HepG2 (cell line): Measurements from ENCODE around the gene MFSD11. TPM values are rescaled to one million over a fixed set of nuclear protein-coding genes. Genes with fewer than 3 reads are reported as not detected.

Experiments
- CHD2 ChIP-seq: IDR thresholded peaks from 2 replicates; pipeline ENCODE4 v1.6.1; 2011; ENCODE audit warnings: low read depth, low read length, improper control_type of control experiment
- HNRNPH1 ChIP-seq: fragments of 200-400 bp; formaldehyde crosslinking; optimal IDR thresholded peaks from 2 replicates; pipeline ENCODE3; 2017; ENCODE audit warnings: mild to moderate bottlenecking, low read depth, low read length
- KDM4B ChIP-seq: sonication (generic); formaldehyde crosslinking; IDR thresholded peaks from 2 replicates; pipeline ENCODE4 v1.4.0; 2020; ENCODE audit warnings: missing genetic modification reagents
- ZMYM4 ChIP-seq: sonication (generic); formaldehyde crosslinking; IDR thresholded peaks from 2 replicates; pipeline ENCODE4 v1.8.1; 2023; ENCODE audit warnings: mild to moderate bottlenecking, missing genetic modification reagents
- ZNF547 ChIP-seq: sonication (generic); formaldehyde crosslinking; IDR thresholded peaks from 2 replicates; pipeline ENCODE4 v1.5.1; 2020; ENCODE audit warnings: mild to moderate bottlenecking, missing genetic modification reagents
- ZNF549 ChIP-seq: sonication (generic); formaldehyde crosslinking; IDR thresholded peaks from 2 replicates; pipeline ENCODE4 v1.5.0; 2020; ENCODE audit warnings: missing genetic modification reagents
- ZNF652 ChIP-seq: IDR thresholded peaks from 2 replicates; pipeline ENCODE4 v1.6.1; 2016; ENCODE audit warnings: low read depth, borderline replicate concordance
- ZNF672 ChIP-seq: sonication (generic); formaldehyde crosslinking; IDR thresholded peaks from 2 replicates; pipeline ENCODE4 v1.8.1; 2022; ENCODE audit warnings: missing genetic modification reagents
- polyA plus RNA-seq, 8 experiments: library from polyadenylated mRNA; depleted of rRNA in 3 of 8; stranded (reverse) in 7 of 8; unstranded in 1 of 8; fragments of >200 nt; fragmentation: Illumina TruSeq in 4 of 8; extraction: Trizol in 4 of 8; gene quantifications; 2 replicates each; pipeline versions ENCODE4 v1.2.1 to v1.2.3, GENCODE V29; 2011 to 2016; ENCODE audit warnings: low read depth in 4 of 8, missing spikeins in 1 of 8, mixed read lengths in 1 of 8; ENCODE audit not compliant: insufficient read depth in 1 of 8
- total RNA-seq, 5 experiments: library from RNA; depleted of rRNA; stranded (reverse); fragments of >200 nt; fragmentation: Illumina TruSeq; extraction: Trizol; gene quantifications; 2 replicates each; pipeline ENCODE4 v1.2.3, GENCODE V29; 2016; ENCODE audit warnings: low read depth in 1 of 5
- TF ChIP-seq, protein P1 (sequence below): sonication (generic); formaldehyde crosslinking; IDR thresholded peaks from 2 replicates; pipeline ENCODE4 v1.8.0; 2022; ENCODE audit warnings: mild to moderate bottlenecking, missing genetic modification reagents, moderate library complexity
- TF ChIP-seq, protein P2 (sequence below): sonication (generic); formaldehyde crosslinking; IDR thresholded peaks from 2 replicates; pipeline ENCODE4 v1.4.0; 2020; ENCODE audit warnings: missing genetic modification reagents
- TF ChIP-seq, protein P3 (sequence below): sonication (generic); formaldehyde crosslinking; IDR thresholded peaks from 2 replicates; pipeline ENCODE4 v1.4.0; 2020; ENCODE audit warnings: missing genetic modification reagents, borderline replicate concordance
- TF ChIP-seq, protein P4 (sequence below): sonication (generic); formaldehyde crosslinking; IDR thresholded peaks from 2 replicates; pipeline ENCODE4 v1.4.0; 2020; ENCODE audit warnings: mild to moderate bottlenecking, missing genetic modification reagents, borderline replicate concordance

MFSD11 gene
- total and polyA plus RNA-seq, 2 of the 13 experiments (the other 11 are each of a cell fraction or from before 2014, with no cell fraction given), result 26.1 to 36.3 TPM

DNA sequence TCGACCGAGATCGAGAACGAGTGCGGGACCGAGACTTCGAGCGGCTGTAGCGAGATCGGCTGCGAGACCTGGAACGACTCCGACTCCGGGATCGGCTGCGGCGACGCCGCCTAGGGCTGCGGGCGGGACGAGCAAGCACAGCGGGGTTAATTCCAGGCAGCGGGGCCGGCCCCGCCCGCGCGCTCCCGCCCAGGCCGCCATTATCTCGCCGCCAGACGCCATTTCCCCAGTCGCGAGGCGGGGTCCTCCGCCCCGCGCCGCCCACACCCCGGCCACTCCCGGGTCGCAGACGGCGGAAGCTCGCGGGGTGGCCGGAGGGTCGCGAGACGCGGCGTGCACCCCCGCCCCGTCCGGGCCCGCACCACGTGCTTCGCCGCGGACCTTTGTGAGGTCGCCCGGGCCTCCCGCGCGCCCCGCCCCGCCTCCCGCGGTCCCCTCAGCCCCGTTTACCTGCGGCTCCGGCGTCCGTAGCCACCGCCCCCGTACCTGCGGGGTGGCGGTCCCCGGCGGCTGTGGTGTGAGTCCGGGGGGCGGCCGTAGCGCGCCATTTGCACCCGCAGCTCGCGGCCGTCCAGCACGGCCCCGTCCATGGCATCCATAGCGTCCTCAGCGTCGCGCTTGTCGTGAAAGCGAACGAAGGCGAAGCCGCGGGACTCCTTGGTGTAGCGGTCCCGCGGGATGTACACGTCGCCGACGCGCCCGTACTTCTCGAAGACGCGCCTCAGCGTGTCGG is 1.4 kb upstream of the MFSD11 start (continued):
- TF ChIP-seq, protein P1, sequence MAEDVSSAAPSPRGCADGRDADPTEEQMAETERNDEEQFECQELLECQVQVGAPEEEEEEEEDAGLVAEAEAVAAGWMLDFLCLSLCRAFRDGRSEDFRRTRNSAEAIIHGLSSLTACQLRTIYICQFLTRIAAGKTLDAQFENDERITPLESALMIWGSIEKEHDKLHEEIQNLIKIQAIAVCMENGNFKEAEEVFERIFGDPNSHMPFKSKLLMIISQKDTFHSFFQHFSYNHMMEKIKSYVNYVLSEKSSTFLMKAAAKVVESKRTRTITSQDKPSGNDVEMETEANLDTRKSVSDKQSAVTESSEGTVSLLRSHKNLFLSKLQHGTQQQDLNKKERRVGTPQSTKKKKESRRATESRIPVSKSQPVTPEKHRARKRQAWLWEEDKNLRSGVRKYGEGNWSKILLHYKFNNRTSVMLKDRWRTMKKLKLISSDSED (CRISPR knock-in tag), result no peak
- TF ChIP-seq ZNF547 (CRISPR knock-in tag), result no peak; the same call in 1 of the 2 replicates
- TF ChIP-seq, protein P2, sequence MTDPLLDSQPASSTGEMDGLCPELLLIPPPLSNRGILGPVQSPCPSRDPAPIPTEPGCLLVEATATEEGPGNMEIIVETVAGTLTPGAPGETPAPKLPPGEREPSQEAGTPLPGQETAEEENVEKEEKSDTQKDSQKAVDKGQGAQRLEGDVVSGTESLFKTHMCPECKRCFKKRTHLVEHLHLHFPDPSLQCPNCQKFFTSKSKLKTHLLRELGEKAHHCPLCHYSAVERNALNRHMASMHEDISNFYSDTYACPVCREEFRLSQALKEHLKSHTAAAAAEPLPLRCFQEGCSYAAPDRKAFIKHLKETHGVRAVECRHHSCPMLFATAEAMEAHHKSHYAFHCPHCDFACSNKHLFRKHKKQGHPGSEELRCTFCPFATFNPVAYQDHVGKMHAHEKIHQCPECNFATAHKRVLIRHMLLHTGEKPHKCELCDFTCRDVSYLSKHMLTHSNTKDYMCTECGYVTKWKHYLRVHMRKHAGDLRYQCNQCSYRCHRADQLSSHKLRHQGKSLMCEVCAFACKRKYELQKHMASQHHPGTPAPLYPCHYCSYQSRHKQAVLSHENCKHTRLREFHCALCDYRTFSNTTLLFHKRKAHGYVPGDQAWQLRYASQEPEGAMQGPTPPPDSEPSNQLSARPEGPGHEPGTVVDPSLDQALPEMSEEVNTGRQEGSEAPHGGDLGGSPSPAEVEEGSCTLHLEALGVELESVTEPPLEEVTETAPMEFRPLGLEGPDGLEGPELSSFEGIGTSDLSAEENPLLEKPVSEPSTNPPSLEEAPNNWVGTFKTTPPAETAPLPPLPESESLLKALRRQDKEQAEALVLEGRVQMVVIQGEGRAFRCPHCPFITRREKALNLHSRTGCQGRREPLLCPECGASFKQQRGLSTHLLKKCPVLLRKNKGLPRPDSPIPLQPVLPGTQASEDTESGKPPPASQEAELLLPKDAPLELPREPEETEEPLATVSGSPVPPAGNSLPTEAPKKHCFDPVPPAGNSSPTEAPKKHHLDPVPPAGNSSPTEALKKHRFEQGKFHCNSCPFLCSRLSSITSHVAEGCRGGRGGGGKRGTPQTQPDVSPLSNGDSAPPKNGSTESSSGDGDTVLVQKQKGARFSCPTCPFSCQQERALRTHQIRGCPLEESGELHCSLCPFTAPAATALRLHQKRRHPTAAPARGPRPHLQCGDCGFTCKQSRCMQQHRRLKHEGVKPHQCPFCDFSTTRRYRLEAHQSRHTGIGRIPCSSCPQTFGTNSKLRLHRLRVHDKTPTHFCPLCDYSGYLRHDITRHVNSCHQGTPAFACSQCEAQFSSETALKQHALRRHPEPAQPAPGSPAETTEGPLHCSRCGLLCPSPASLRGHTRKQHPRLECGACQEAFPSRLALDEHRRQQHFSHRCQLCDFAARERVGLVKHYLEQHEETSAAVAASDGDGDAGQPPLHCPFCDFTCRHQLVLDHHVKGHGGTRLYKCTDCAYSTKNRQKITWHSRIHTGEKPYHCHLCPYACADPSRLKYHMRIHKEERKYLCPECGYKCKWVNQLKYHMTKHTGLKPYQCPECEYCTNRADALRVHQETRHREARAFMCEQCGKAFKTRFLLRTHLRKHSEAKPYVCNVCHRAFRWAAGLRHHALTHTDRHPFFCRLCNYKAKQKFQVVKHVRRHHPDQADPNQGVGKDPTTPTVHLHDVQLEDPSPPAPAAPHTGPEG (CRISPR knock-in tag), result peak; percentile 12; the same call in 1 of the 2 replicates
- TF ChIP-seq KDM4B, result no peak
- TF ChIP-seq CHD2, result peak; percentile 73
- TF ChIP-seq, protein P3, sequence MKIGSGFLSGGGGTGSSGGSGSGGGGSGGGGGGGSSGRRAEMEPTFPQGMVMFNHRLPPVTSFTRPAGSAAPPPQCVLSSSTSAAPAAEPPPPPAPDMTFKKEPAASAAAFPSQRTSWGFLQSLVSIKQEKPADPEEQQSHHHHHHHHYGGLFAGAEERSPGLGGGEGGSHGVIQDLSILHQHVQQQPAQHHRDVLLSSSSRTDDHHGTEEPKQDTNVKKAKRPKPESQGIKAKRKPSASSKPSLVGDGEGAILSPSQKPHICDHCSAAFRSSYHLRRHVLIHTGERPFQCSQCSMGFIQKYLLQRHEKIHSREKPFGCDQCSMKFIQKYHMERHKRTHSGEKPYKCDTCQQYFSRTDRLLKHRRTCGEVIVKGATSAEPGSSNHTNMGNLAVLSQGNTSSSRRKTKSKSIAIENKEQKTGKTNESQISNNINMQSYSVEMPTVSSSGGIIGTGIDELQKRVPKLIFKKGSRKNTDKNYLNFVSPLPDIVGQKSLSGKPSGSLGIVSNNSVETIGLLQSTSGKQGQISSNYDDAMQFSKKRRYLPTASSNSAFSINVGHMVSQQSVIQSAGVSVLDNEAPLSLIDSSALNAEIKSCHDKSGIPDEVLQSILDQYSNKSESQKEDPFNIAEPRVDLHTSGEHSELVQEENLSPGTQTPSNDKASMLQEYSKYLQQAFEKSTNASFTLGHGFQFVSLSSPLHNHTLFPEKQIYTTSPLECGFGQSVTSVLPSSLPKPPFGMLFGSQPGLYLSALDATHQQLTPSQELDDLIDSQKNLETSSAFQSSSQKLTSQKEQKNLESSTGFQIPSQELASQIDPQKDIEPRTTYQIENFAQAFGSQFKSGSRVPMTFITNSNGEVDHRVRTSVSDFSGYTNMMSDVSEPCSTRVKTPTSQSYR (CRISPR knock-in tag), result no peak; the same call in 1 of the 2 replicates
- no peak for TF ChIP-seq ZNF672 (CRISPR knock-in tag)
- TF ChIP-seq ZMYM4 (CRISPR knock-in tag), result no peak; the same call in 1 of the 2 replicates
- TF ChIP-seq HNRNPH1, result no peak
- TF ChIP-seq ZNF652, result peak; percentile 55; the same call in 1 of the 2 replicates
- TF ChIP-seq ZNF549 (CRISPR knock-in tag), result no peak
- TF ChIP-seq, protein P4, sequence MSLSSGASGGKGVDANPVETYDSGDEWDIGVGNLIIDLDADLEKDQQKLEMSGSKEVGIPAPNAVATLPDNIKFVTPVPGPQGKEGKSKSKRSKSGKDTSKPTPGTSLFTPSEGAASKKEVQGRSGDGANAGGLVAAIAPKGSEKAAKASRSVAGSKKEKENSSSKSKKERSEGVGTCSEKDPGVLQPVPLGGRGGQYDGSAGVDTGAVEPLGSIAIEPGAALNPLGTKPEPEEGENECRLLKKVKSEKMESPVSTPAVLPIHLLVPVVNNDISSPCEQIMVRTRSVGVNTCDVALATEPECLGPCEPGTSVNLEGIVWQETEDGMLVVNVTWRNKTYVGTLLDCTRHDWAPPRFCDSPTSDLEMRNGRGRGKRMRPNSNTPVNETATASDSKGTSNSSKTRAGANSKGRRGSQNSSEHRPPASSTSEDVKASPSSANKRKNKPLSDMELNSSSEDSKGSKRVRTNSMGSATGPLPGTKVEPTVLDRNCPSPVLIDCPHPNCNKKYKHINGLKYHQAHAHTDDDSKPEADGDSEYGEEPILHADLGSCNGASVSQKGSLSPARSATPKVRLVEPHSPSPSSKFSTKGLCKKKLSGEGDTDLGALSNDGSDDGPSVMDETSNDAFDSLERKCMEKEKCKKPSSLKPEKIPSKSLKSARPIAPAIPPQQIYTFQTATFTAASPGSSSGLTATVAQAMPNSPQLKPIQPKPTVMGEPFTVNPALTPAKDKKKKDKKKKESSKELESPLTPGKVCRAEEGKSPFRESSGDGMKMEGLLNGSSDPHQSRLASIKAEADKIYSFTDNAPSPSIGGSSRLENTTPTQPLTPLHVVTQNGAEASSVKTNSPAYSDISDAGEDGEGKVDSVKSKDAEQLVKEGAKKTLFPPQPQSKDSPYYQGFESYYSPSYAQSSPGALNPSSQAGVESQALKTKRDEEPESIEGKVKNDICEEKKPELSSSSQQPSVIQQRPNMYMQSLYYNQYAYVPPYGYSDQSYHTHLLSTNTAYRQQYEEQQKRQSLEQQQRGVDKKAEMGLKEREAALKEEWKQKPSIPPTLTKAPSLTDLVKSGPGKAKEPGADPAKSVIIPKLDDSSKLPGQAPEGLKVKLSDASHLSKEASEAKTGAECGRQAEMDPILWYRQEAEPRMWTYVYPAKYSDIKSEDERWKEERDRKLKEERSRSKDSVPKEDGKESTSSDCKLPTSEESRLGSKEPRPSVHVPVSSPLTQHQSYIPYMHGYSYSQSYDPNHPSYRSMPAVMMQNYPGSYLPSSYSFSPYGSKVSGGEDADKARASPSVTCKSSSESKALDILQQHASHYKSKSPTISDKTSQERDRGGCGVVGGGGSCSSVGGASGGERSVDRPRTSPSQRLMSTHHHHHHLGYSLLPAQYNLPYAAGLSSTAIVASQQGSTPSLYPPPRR, result no peak
- TF ChIP-seq, all 625 proteins: peak for 110
